IPS-11a (cell line): Measurements from ENCODE around the gene UBXN1.
"Not testable (repeated sequence)": the region's sequence is repeated elsewhere in the genome, so short reads cannot be mapped to it uniquely, and the experiment has no call there.

ENCODE experiments used
- H3K4me3 ChIP-seq: one replicate; pipeline ENCODE4 v1.5.1; 2013; ENCODE audit warnings: low read depth, low read length, control low read depth

UBXN1 gene

GRCh38 chr11:62673196-62673525, 5.7 kb downstream of the UBXN1 start:
- H3K4me3 ChIP-seq = no peak overlapping the region

DNA sequence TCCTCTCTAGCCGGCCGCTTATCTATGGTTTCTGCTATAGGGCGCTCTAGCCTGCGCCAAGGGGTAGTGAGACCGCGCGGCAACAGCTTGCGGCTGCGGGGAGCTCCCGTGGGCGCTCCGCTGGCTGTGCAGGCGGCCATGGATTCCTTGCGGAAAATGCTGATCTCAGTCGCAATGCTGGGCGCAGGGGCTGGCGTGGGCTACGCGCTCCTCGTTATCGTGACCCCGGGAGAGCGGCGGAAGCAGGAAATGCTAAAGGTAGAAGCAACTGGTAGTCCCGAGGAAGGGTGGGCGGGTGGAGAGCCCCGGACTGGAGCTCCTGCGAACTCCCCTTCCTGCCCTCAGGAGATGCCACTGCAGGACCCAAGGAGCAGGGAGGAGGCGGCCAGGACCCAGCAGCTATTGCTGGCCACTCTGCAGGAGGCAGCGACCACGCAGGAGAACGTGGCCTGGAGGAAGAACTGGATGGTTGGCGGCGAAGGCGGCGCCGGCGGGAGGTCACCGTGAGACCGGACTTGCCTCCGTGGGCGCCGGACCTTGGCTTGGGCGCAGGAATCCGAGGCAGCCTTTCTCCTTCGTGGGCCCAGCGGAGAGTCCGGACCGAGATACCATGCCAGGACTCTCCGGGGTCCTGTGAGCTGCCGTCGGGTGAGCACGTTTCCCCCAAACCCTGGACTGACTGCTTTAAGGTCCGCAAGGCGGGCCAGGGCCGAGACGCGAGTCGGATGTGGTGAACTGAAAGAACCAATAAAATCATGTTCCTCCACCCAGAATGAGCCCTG, 7.1 kb downstream of the UBXN1 start, which contains the start of the genes LBHD1 and UQCC3:
TSS of gene LBHD1 (minus strand) at position 660 of the 782 bp plus-strand sequence. CDS start 2,236 bp downstream, outside the sequence.
TSS of gene UQCC3 (plus strand) at position 66 of the 782 bp plus-strand sequence. CDS start at position 139, 73 bp downstream.
- H3K4me3 ChIP-seq = peak within 1 kb of the TSS; percentile 95

- peak overlapping the region; percentile 95 for H3K4me3 ChIP-seq
These were observed 7.7 kb downstream of the UBXN1 start for GRCh38 chr11:62671236-62671607.

GRCh38 chr11:62669420-62670161, 9.3 kb downstream of the UBXN1 start:
- H3K4me3 ChIP-seq = no peak overlapping the region

DNA sequence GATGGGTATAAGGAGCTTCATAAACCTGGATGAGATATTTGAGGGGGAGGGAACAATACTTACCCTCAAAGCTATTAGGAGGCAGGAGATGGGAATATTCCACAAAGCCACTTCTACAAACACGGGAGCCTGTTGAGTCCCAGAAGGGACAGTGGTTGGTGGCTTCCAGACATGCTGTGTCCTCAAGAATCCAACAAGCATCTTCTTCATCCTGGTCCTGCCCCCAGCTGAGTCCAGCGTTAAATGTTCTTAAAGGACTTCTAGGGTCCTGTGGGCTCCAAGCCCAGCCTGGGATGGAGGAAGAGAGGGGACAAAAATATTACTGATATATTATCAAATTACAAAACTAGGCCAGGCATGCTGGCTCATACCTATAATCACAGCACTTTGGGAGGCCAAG, 11.4 kb downstream of the UBXN1 start:
- H3K4me3 ChIP-seq = no peak overlapping the region

GRCh38 chr11:62666259-62666926, 12.5 kb downstream of the UBXN1 start:
- H3K4me3 ChIP-seq = peak overlapping the region; percentile 96

DNA sequence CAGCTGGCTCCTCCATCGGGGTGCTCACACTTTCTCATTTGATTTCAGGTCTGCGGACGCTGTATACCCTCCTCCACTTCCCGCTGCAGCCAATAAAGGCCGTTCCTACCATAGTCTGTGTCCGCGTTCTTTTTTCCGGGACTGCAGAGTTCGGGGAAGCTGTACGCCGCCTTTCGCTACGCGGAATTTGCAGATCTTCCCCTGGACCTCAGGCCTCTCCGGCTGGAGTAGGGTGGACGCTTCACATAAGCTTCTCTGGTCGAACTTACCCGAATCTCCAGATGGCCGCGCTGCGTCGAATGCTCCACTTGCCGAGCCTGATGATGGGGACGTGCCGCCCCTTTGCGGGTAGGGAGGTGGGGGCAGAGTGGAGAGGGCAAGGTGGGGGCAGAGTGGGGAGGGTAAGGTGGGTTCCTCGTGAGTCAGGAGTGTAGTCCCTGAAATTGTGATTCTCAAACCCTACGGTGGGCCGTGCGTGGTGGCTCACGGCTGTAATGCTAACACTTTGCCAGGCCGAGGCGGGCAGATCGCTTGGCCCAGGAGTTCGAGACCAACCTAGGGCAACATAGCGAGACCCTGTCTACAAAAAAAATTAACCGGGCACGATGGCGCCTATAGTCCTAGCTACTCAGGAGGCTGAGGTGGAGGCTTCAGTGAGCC, 13.1 kb downstream of the UBXN1 start:
- H3K4me3 ChIP-seq = peak overlapping the region; percentile 96

GRCh38 chr11:62665075-62665598, 13.7 kb downstream of the UBXN1 start, which contains the start of the genes C11orf98 and CSKMT:
Gene C11orf98 (minus strand): TSS chr11:62665210. CDS start chr11:62665169, 41 bp downstream.
Gene CSKMT (plus strand): TSS chr11:62665312. CDS start chr11:62665880, 568 bp downstream.
- H3K4me3 ChIP-seq = peak within 1 kb of the TSS; percentile 96

DNA sequence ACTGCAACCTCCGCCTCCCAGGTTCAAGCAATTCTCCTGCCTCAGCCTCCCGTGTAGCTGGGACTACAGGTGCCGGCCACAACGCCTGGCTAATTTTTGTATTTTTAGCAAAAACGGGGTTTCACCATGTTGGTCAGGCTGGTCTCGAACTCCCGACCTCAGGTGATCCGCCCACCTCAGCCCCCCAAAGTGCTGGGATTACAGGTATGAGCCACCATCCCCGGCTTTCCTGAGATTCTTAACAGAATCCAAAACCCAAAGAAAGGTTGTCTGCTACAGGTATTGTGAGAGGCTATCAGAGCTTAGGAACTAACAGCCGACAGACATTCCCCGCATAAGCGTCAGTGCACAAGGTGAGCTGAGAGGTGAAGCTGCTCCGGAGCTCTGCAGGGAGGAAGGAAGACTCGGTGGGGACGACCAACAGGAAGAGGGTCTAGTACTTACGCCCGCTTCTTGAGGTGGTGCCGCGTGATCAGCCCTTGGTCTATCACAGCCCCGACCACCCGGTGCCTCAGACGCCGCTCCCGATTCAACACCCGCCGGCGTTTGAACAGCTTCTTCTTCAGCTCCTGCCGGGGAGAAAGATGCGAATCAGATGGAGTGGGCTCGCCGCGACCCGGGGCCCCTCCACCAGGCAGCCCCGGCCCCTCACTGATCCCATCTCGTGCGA, 14.3 kb downstream of the UBXN1 start:
- peak overlapping the region; percentile 96 for H3K4me3 ChIP-seq

GRCh38 chr11:62656796-62657429, 22.0 kb downstream of the UBXN1 start:
- no peak overlapping the region for H3K4me3 ChIP-seq

GRCh38 chr11:62654297-62654696, 24.6 kb downstream of the UBXN1 start:
- H3K4me3 ChIP-seq = no peak overlapping the region

- H3K4me3 ChIP-seq = peak overlapping the region; percentile 88
These were observed 26.5 kb downstream of the UBXN1 start for GRCh38 chr11:62652161-62653006.

DNA sequence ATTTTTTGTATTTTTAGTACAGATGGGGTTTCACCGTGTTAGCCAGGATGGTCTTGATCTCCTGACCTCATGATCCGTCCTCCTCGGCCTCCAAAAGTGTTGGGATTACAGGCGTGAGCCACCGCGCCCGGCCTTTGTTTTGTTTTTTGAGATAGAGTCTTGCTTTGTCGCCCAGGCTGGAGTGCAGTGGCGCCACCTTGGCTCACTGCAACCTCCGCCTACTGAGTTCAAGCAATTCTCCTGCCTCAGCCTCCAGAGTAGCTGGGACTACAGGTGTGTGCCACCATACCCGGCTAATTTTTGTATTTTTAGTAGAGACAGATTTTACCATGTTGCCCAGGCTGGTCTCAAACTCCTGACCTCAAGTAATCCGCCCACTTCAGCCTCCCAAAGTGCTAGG, 28.6 kb downstream of the UBXN1 start:
- H3K4me3 ChIP-seq = not testable (repeated sequence)

DNA sequence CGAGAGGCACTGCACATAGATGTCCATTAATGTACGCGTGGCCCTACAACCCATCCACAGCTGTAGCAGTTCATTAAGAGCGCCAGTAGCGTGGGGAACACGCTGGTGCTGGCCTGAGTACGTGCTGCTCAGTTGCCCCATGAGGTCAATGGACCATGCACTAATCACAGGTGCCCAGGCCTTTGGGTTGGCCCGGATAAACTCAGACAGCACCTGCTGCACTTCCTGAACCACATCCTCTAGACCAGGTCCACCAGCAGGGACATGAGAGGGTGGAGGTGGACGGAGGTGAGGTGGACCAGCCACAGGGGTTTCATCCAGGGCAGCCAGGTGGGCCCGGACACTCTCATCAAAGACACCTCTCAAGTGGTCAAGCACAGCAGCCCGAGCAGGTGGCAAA, 29.4 kb downstream of the UBXN1 start:
- H3K4me3 ChIP-seq = no peak overlapping the region

DNA sequence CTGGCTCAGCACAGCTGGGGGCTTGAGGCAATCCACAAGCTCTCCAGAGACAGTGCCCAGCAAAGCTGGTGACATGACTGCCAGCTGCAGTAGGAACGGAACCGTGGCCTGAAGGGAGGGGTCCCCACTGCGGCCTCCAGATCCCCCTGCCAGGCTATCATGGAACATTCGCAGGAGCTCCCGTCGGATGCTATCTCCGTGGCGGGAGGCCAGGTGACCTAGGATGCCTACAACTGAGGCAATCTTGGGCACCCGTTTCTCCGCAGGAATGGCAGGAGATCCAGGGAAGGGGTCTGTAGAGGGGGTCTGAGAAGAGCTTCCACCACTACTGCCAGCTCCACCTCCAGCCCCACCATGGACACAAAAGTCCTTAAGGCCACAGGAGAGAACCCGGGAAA, 29.9 kb downstream of the UBXN1 start:
- no peak overlapping the region for H3K4me3 ChIP-seq

DNA sequence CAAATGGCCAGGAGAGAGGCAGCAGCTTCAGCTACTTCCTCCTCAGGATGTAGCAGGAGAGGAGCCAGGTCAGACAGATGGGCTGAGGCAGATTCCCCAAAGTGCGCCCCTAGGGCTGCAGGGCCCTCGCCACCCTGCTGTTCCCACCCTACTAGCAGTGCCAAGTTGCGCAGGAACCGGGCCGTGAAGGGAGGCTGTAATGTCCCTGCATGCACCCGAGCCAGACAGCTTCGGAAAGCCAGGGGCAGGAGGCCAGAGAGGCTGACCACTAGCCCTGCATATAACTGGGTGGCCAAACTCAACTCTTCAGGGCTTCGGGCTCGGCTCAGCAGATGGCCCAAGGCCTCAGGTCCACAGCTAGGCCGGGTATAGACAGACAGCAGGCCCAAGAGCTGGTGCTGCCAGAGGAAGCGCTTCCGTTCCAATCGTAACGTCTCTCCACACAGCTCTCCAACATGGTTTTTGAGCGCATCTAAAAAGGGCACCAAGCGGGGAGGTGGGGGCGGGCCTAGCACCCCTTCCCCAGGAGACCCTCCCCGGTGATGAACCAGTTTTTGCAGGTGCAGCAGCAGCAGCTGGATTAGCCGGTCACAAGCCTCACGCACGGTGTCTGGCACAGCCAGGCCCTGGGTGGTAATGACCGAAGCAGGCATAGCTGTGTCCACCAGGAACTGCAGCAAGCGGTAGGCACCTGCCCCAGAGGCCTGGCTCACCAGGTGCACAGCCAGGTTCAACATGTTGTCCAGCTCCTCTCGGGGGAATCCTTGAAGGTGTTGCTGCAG, 30.5 kb downstream of the UBXN1 start:
- no peak overlapping the region for H3K4me3 ChIP-seq

- H3K4me3 ChIP-seq = no peak overlapping the region
These were observed 31.3 kb downstream of the UBXN1 start for GRCh38 chr11:62647609-62648005.
